H9 (cell line): ENCODE results near the gene RNF217. TPM values are rescaled to one million over a fixed set of nuclear protein-coding genes. Genes with fewer than 3 reads are reported as not detected.

Experiments
- DNase-seq: peaks from one replicate; pipeline ENCODE4 v3.0.0-alpha.2; 2017
- H2AFZ ChIP-seq: one replicate; pipeline ENCODE4 v1.6.1; 2013; ENCODE audit warnings: mild to moderate bottlenecking, low read length, control low read depth, moderate library complexity
- H2AK5ac ChIP-seq: 2 replicates; pipeline ENCODE4 v1.6.1; 2013; ENCODE audit warnings: low read length, control low read depth, mixed read lengths; ENCODE audit not compliant: insufficient read length
- H2BK120ac ChIP-seq: one replicate; pipeline ENCODE4 v1.6.1; 2013; ENCODE audit warnings: low read depth, mild to moderate bottlenecking, low read length, control low read depth, inconsistent platforms; ENCODE audit not compliant: poor library complexity, severe bottlenecking
- H2BK12ac ChIP-seq: 2 replicates; pipeline ENCODE4 v1.6.1; 2013; ENCODE audit warnings: low read length, control low read depth, mixed read lengths, low read depth; ENCODE audit not compliant: insufficient read length
- H2BK15ac ChIP-seq: 2 replicates; pipeline ENCODE4 v1.6.1; 2013; ENCODE audit warnings: low read depth, low read length, control low read depth
- H2BK20ac ChIP-seq: one replicate; pipeline ENCODE4 v1.6.1; 2013; ENCODE audit warnings: low read depth, mild to moderate bottlenecking, low read length, control low read depth, inconsistent platforms; ENCODE audit not compliant: poor library complexity, severe bottlenecking
- H2BK5ac ChIP-seq: 2 replicates; pipeline ENCODE4 v1.6.1; 2013; ENCODE audit warnings: low read length, control low read depth, mixed read lengths; ENCODE audit not compliant: insufficient read length
- H3K14ac ChIP-seq: 2 replicates; pipeline ENCODE4 v1.6.1; 2013; ENCODE audit warnings: low read length, control low read depth; ENCODE audit not compliant: insufficient read depth
- H3K18ac ChIP-seq: 2 replicates; pipeline ENCODE4 v1.6.1; 2013; ENCODE audit warnings: low read depth, mild to moderate bottlenecking, mixed read lengths, low read length, control low read depth; ENCODE audit not compliant: insufficient read length
- H3K23ac ChIP-seq: 2 replicates; pipeline ENCODE4 v1.6.1; 2013; ENCODE audit warnings: low read length, control low read depth, mixed read lengths, low read depth; ENCODE audit not compliant: insufficient read length
- H3K23me2 ChIP-seq: 2 replicates; pipeline ENCODE4 v1.6.1; 2013; ENCODE audit warnings: low read depth, mild to moderate bottlenecking, mixed read lengths, low read length, control low read depth; ENCODE audit not compliant: insufficient read length, poor library complexity, severe bottlenecking
- H3K27ac ChIP-seq: 2 replicates; pipeline ENCODE4 v1.5.1; 2013; ENCODE audit warnings: low read length, control low read depth, mixed read lengths, low read depth; ENCODE audit not compliant: insufficient read length
- H3K27me3 ChIP-seq: 2 replicates; pipeline ENCODE4 v1.6.1; 2013; ENCODE audit warnings: low read length, control low read depth, inconsistent platforms; ENCODE audit not compliant: insufficient read depth
- H3K4ac ChIP-seq: 2 replicates; pipeline ENCODE4 v1.6.1; 2013; ENCODE audit warnings: low read depth, mild to moderate bottlenecking, control low read depth, inconsistent platforms, low read length, moderate library complexity
- H3K4me1 ChIP-seq: 2 replicates; pipeline ENCODE4 v1.6.1; 2013; ENCODE audit warnings: low read length, control low read depth, inconsistent platforms; ENCODE audit not compliant: insufficient read depth
- H3K4me2 ChIP-seq: 2 replicates; pipeline ENCODE4 v1.6.1; 2013; ENCODE audit warnings: low read length, control low read depth, mixed read lengths; ENCODE audit not compliant: insufficient read length, insufficient read depth
- H3K56ac ChIP-seq: 2 replicates; pipeline ENCODE4 v1.6.1; 2013; ENCODE audit warnings: low read depth, mild to moderate bottlenecking, mixed read lengths, low read length, control low read depth; ENCODE audit not compliant: insufficient read length
- H3K79me1 ChIP-seq: 2 replicates; pipeline ENCODE4 v1.6.1; 2013; ENCODE audit warnings: low read depth, mild to moderate bottlenecking, moderate library complexity, low read length, control low read depth, inconsistent platforms; ENCODE audit not compliant: insufficient read depth, poor library complexity, severe bottlenecking
- H3K79me2 ChIP-seq: 2 replicates; pipeline ENCODE4 v1.6.1; 2013; ENCODE audit warnings: low read length, control low read depth, inconsistent platforms; ENCODE audit not compliant: insufficient read depth
- H3K9ac ChIP-seq: 2 replicates; pipeline ENCODE4 v1.6.1; 2013; ENCODE audit warnings: low read length, control low read depth, mixed read lengths; ENCODE audit not compliant: insufficient read length; ENCODE audit errors: extremely low read depth
- H3K9me3 ChIP-seq: one replicate; pipeline ENCODE4 v1.6.1; 2013; ENCODE audit warnings: low read depth, low read length, inconsistent platforms; ENCODE audit not compliant: control insufficient read depth
- H3T11ph ChIP-seq: one replicate; pipeline ENCODE4 v1.6.1; 2013; ENCODE audit warnings: mild to moderate bottlenecking, low read length, control low read depth, inconsistent platforms
- H4K20me1 ChIP-seq: one replicate; pipeline ENCODE4 v1.6.1; 2013; ENCODE audit not compliant: control insufficient read depth, insufficient read length, insufficient read depth
- H4K5ac ChIP-seq: 2 replicates; pipeline ENCODE4 v1.6.1; 2013; ENCODE audit warnings: low read depth, mild to moderate bottlenecking, mixed read lengths, low read length, control low read depth; ENCODE audit not compliant: insufficient read length
- H4K8ac ChIP-seq: replicated peaks from 2 replicates; pipeline ENCODE4 v1.6.1; 2013; ENCODE audit warnings: low read length, control low read depth, mixed read lengths, low read depth; ENCODE audit not compliant: insufficient read length
- H4K91ac ChIP-seq: 2 replicates; pipeline ENCODE4 v1.6.1; 2013; ENCODE audit warnings: low read depth, mild to moderate bottlenecking, moderate library complexity, mixed read lengths, low read length, control low read depth; ENCODE audit not compliant: insufficient read length
- H3K27ac Mint-ChIP-seq, 3 experiments: 2 replicates in 2 of 3; 3 replicates in 1 of 3; pipeline ENCODE4 v1.8.0; 2020 to 2021; ENCODE audit warnings: mixed read lengths in 3 of 3, mild to moderate bottlenecking in 1 of 3, moderate library complexity in 1 of 3
- H3K27me3 Mint-ChIP-seq: 2 replicates; pipeline ENCODE4 v1.8.0; 2021; ENCODE audit warnings: low read depth, mild to moderate bottlenecking, moderate library complexity, mixed read lengths
- H3K36me3 Mint-ChIP-seq, 3 experiments: 2 replicates in 2 of 3; 3 replicates in 1 of 3; pipeline ENCODE4 v1.8.0; 2020 to 2021; ENCODE audit warnings: low read depth in 3 of 3, mixed read lengths in 3 of 3; ENCODE audit not compliant: insufficient read depth in 1 of 3
- H3K4me1 Mint-ChIP-seq, 2 experiments: 2 replicates each; pipeline ENCODE4 v1.8.0; 2020; ENCODE audit warnings: mixed read lengths in 2 of 2
- H3K4me3 Mint-ChIP-seq, 2 experiments: 2 replicates in 1 of 2; 3 replicates in 1 of 2; pipeline ENCODE4 v1.8.0; 2020 to 2021; ENCODE audit warnings: mild to moderate bottlenecking in 2 of 2, mixed read lengths in 2 of 2, moderate library complexity in 1 of 2
- H3K9me3 Mint-ChIP-seq, 2 experiments: 2 replicates in 1 of 2; 3 replicates in 1 of 2; pipeline ENCODE4 v1.8.0; 2020; ENCODE audit warnings: mild to moderate bottlenecking in 2 of 2, mixed read lengths in 2 of 2, moderate library complexity in 1 of 2
- CTCF ChIP-seq: fragments of 200-600 bp; sonication (generic); conservative IDR thresholded peaks from 3 replicates; pipeline ENCODE4 v1.8.0; 2021; ENCODE audit warnings: antibody characterized with exemption, mild to moderate bottlenecking
- WGBS: extraction: QIAGEN DNeasy Blood & Tissue Kit; methylation state at CpG from one replicate; pipeline ENCODE4 v1.1.7; 2013; ENCODE audit warnings: missing lambda C conversion rate, low lambda C conversion rate, mixed read lengths; ENCODE audit not compliant: insufficient read length; ENCODE audit errors: extremely low coverage; 5-methylcytosine and 5-hydroxymethylcytosine counted together
- total RNA-seq: library from RNA; stranded (reverse); gene quantifications from 2 replicates; pipeline ENCODE4 v1.2.1, GENCODE V29; 2021

RNF217 gene
- total RNA-seq, 1 experiment from 2014 or later = 9.6 TPM

- no CpG with 5 or more reads among the region's 6 CpGs for WGBS
- H3T11ph ChIP-seq = no peak overlapping the region
- no peak overlapping the region for H3K18ac ChIP-seq
- no peak overlapping the region for H2AK5ac ChIP-seq
- no peak overlapping the region for H2BK120ac ChIP-seq
- H3K79me2 ChIP-seq = no peaks in the 10 kb centered on the region
- H3K4me1 ChIP-seq = 0 out of 2 replicates have a peak, but pooled peaks cover 3% of the 10 kb centered on the region
- no peak overlapping the region for H4K5ac ChIP-seq
- no peak overlapping the region for H2BK12ac ChIP-seq
- no peaks in the 10 kb centered on the region for H3K27me3 ChIP-seq
- H3K23ac ChIP-seq = no peak overlapping the region
- H2AFZ ChIP-seq = no peak overlapping the region
- no peaks in the 10 kb centered on the region for H3K79me1 ChIP-seq
- H3K4me1 Mint-ChIP-seq = no peaks in the 10 kb centered on the region
- H3K23me2 ChIP-seq = no peaks in the 10 kb centered on the region
- no peaks in the 10 kb centered on the region for H3K9me3 ChIP-seq
- H2BK20ac ChIP-seq = no peak overlapping the region
- H3K14ac ChIP-seq = no peak overlapping the region
- no peak overlapping the region for H3K27ac ChIP-seq
- no peaks in the 10 kb centered on the region for H3K36me3 Mint-ChIP-seq
- no peak overlapping the region for H3K4me3 Mint-ChIP-seq
- H3K27me3 Mint-ChIP-seq = no peaks in the 10 kb centered on the region
- H3K27ac Mint-ChIP-seq = no peak overlapping the region
- H3K9me3 Mint-ChIP-seq = no peaks in the 10 kb centered on the region
- no peak for TF ChIP-seq CTCF
- H2BK15ac ChIP-seq = no peak overlapping the region
- no peaks in the 10 kb centered on the region for H4K20me1 ChIP-seq
- H2BK5ac ChIP-seq = no peak overlapping the region
- no peak overlapping the region for H3K4ac ChIP-seq
- no peak overlapping the region for H4K8ac ChIP-seq
- H3K9ac ChIP-seq = no peak overlapping the region
- no peak for DNase-seq
- no peak overlapping the region for H3K56ac ChIP-seq
- H4K91ac ChIP-seq = no peak overlapping the region
- H3K4me2 ChIP-seq = no peak overlapping the region
Measured at GRCh38 chr6:125066140-125066539, 103.9 kb downstream of the RNF217 start.
